ENCODE data around the gene UXS1.
"Not testable (repeated sequence)": the region's sequence is repeated elsewhere in the genome, so short reads cannot be mapped to it uniquely, and the experiment has no call there.

The UXS1 gene

DNA sequence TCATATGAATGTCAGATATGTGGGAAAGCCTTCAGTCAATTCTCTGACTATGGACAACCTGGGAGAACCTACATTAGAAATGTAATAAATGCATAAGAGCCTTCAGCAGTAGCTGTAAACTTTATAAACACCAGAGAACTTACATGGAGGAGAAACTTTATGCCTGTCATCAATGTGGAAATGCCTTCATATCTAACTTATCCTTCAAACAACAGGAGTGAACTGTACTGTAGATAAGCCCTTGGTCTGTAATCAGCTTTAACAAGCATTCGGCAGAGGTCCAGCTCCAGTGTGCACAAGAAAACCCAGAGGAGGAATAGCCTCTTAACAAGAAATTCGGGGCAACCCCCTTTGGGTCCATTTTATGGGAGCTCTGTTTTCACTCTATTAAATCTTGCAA is 14.8 kb upstream of the UXS1 start:
- DNase-seq (ENCODE audit: low read depth) = no peak
- TF ChIP-seq, protein P1, sequence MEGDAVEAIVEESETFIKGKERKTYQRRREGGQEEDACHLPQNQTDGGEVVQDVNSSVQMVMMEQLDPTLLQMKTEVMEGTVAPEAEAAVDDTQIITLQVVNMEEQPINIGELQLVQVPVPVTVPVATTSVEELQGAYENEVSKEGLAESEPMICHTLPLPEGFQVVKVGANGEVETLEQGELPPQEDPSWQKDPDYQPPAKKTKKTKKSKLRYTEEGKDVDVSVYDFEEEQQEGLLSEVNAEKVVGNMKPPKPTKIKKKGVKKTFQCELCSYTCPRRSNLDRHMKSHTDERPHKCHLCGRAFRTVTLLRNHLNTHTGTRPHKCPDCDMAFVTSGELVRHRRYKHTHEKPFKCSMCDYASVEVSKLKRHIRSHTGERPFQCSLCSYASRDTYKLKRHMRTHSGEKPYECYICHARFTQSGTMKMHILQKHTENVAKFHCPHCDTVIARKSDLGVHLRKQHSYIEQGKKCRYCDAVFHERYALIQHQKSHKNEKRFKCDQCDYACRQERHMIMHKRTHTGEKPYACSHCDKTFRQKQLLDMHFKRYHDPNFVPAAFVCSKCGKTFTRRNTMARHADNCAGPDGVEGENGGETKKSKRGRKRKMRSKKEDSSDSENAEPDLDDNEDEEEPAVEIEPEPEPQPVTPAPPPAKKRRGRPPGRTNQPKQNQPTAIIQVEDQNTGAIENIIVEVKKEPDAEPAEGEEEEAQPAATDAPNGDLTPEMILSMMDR (IDR thresholded peaks at IDR 0.05; ENCODE audit: low read length, missing control alignments) = no peak
- no peak overlapping the region for H3K4me3 ChIP-seq (replicated peaks; ENCODE audit: low read depth, low read length)

DNA sequence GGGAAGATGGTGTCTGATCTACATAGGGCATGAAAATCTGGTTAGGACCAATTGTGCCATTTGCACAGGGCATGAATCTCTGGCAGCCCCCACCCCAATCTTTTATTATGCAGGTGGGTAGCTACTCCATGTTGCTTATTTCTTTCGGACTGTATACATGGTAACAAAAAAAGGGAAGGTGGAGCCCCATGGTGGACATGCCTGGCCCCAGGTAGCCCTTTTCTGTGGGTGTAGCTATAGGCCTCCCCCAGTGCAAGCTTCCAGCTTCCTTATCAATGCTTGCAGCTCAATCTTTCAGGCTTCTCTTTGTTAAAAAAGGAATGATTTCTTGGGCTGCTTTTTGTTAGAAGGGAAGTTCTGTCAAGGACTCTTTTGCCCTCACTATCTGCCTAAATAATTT is 14.3 kb upstream of the UXS1 start:
- TF ChIP-seq, protein P1 (IDR thresholded peaks at IDR 0.05; ENCODE audit: low read length, missing control alignments) = no peak

DNA sequence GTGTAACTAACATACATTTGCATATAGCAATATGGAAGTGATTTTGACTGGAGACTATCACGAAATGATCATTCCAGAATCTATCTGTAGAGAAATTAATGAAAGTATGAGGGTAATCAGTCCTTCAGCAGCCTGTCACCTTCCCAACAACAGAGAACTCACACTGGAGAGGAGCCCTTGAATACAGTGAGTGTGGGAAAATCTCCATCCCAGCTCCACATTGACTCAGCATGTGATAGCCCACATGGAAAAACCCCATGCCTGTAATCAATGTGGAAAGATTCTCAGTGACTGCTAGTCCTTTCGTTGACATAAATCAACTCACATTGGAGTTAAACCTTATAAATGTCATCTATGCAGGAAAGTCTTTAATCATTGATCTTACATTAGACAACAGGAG is 13.1 kb upstream of the UXS1 start:
- no peak for DNase-seq (ENCODE audit: low read depth)

More for the DNA sequence above, 14.3 kb upstream of the UXS1 start:
- no peak for DNase-seq (ENCODE audit: low read depth)
- H3K4me3 ChIP-seq (replicated peaks; ENCODE audit: low read depth, low read length) = no peak overlapping the region

DNA sequence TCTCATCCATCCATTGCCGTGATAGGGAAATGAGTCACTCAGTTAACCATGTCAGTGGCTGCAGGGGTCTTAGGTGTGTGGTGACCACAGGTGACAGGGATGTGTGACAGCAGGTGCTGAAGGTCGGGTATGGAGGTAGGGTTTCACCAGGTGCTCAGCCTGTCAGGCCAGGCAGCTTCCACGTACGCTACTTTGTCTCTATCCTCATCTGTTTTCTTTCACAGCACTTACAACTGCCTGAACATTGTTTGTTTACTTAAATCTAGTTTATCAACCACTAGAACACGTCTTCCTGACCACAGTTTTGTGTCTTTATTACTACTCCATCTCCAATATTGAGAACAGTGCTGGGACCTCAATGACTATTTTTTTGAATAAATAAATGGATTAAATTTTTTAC is 11.4 kb upstream of the UXS1 start:
- no peak overlapping the region for H3K4me3 ChIP-seq (replicated peaks; ENCODE audit: low read depth, low read length)
- DNase-seq (ENCODE audit: low read depth) = no peak
- TF ChIP-seq, protein P1 (IDR thresholded peaks at IDR 0.05; ENCODE audit: low read length, missing control alignments) = no peak

More for the DNA sequence above, 13.1 kb upstream of the UXS1 start:
- no peak overlapping the region for H3K4me3 ChIP-seq (replicated peaks; ENCODE audit: low read depth, low read length)
- TF ChIP-seq, protein P1 (IDR thresholded peaks at IDR 0.05; ENCODE audit: low read length, missing control alignments) = no peak

DNA sequence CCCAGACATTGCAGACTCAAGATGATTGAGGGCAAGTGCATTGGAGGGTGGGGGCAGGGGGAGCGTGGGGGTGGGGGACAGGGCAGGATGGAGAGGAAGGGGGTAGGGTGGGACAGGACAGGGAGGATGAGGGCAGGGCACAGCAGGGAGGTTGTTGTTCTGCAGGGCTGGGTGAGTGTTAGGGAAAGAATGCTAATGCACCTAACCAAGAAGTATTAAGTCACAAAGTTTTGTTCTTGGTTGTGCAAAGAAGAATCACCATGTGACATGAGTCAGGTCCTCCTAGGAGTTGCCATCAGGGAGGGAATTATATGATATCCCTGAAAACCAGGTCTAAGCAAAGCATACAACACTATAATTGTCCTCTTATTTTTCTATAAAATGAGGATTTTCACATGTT is 10.4 kb upstream of the UXS1 start:
- DNase-seq (ENCODE audit: low read depth); H3K4me3 ChIP-seq (replicated peaks; ENCODE audit: low read depth, low read length): not testable (repeated sequence)

DNA sequence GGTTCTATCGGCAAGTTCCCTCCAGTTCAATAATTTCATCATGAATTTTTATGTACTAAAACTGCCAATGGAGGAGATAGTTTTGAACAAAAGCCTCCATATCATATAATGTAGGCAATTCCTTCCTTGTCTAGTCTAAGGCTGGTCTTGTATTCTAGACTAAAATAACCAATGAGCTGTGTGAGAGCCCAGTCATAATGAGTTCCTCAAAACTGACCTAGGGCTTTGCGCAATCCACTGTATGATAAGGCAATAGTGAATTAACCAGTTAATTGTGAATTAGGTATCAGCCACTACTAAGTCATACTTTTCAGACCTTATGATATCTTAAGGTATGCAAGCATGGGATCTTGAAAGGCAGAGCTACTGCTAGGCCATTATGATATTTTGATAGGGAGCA is 7.6 kb upstream of the UXS1 start:
- TF ChIP-seq, protein P1 (IDR thresholded peaks at IDR 0.05; ENCODE audit: low read length, missing control alignments) = no peak
- DNase-seq (ENCODE audit: low read depth) = no peak
- no peak overlapping the region for H3K4me3 ChIP-seq (replicated peaks; ENCODE audit: low read depth, low read length)

DNA sequence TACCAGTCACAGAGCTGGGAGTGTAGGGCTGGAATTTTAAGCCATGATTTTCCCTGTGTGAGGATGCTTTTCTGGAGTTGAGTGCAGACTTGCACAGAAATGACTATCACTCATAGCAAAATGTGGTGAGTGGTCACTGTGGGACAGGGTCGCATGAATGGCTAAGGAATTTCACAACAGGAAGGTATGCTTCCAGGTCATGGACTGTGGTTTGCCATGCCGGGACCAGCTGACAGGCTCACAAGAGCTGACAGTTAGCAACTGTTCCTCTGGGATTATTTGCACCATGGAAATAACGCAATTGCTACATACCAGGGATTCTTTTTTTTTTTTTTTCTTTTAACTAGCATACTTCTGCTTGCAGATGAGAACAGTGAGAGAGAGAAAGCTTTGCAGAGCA is 3.8 kb upstream of the UXS1 start:
- TF ChIP-seq, protein P1 (IDR thresholded peaks at IDR 0.05; ENCODE audit: low read length, missing control alignments) = no peak
- peak; percentile 96 for DNase-seq (ENCODE audit: low read depth)
- no peak overlapping the region for H3K4me3 ChIP-seq (replicated peaks; ENCODE audit: low read depth, low read length)
